Measurements from ENCODE around the gene CCL8.

Gene CCL8

DNA sequence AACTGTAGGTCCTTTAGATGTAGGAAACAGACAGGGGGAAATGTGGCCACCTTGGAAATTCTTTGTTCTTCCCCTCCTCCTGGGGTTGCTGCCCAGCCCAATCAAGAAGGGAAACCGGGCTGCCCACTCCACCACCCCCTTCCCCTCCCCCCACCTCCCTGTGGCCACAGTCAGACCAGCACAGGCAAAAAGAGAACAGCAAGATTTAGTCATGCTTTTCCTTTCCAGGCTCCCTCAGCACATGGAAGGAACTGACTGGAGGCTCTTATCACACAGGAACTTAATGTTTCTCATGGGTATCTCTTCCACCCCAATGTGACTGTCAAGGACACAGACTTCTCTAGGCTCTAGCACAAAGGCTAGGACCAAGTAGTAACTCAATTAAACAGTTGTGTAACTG is 46.8 kb downstream of the CCL8 start:
- TF ChIP-seq, protein P1, sequence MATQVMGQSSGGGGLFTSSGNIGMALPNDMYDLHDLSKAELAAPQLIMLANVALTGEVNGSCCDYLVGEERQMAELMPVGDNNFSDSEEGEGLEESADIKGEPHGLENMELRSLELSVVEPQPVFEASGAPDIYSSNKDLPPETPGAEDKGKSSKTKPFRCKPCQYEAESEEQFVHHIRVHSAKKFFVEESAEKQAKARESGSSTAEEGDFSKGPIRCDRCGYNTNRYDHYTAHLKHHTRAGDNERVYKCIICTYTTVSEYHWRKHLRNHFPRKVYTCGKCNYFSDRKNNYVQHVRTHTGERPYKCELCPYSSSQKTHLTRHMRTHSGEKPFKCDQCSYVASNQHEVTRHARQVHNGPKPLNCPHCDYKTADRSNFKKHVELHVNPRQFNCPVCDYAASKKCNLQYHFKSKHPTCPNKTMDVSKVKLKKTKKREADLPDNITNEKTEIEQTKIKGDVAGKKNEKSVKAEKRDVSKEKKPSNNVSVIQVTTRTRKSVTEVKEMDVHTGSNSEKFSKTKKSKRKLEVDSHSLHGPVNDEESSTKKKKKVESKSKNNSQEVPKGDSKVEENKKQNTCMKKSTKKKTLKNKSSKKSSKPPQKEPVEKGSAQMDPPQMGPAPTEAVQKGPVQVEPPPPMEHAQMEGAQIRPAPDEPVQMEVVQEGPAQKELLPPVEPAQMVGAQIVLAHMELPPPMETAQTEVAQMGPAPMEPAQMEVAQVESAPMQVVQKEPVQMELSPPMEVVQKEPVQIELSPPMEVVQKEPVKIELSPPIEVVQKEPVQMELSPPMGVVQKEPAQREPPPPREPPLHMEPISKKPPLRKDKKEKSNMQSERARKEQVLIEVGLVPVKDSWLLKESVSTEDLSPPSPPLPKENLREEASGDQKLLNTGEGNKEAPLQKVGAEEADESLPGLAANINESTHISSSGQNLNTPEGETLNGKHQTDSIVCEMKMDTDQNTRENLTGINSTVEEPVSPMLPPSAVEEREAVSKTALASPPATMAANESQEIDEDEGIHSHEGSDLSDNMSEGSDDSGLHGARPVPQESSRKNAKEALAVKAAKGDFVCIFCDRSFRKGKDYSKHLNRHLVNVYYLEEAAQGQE (IDR thresholded peaks at IDR 0.05; ENCODE audit: low read depth), result no peak
- TF ChIP-seq, protein P2, sequence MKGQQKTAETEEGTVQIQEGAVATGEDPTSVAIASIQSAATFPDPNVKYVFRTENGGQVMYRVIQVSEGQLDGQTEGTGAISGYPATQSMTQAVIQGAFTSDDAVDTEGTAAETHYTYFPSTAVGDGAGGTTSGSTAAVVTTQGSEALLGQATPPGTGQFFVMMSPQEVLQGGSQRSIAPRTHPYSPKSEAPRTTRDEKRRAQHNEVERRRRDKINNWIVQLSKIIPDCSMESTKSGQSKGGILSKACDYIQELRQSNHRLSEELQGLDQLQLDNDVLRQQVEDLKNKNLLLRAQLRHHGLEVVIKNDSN (IDR thresholded peaks at IDR 0.05), result no peak
- TF ChIP-seq TCF12 (IDR thresholded peaks at IDR 0.05; ENCODE audit: low read depth) (no peak), RAD21 (IDR thresholded peaks at IDR 0.05; ENCODE audit: low read depth) (no peak), CREB1 (IDR thresholded peaks at IDR 0.05; ENCODE audit: low read depth) (no peak), EP300 (IDR thresholded peaks at IDR 0.05; ENCODE audit: borderline replicate concordance) (no peak), TEAD4 (IDR thresholded peaks at IDR 0.05) (no peak), TAF1 (IDR thresholded peaks at IDR 0.05; ENCODE audit: low read depth) (no peak), NFIC (IDR thresholded peaks at IDR 0.05) (no peak), FOXM1 (IDR thresholded peaks at IDR 0.05; ENCODE audit: borderline replicate concordance, low read depth) (no peak), EGR1 (IDR thresholded peaks at IDR 0.05) (no peak), CEBPB (IDR thresholded peaks at IDR 0.05) (no peak), YY1 (IDR thresholded peaks at IDR 0.05; ENCODE audit: low read depth) (no peak), ZBTB7A (IDR thresholded peaks at IDR 0.05; ENCODE audit: low read depth) (no peak)
- TF ChIP-seq, protein P3, sequence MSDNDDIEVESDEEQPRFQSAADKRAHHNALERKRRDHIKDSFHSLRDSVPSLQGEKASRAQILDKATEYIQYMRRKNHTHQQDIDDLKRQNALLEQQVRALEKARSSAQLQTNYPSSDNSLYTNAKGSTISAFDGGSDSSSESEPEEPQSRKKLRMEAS (IDR thresholded peaks at IDR 0.05), result no peak

DNA sequence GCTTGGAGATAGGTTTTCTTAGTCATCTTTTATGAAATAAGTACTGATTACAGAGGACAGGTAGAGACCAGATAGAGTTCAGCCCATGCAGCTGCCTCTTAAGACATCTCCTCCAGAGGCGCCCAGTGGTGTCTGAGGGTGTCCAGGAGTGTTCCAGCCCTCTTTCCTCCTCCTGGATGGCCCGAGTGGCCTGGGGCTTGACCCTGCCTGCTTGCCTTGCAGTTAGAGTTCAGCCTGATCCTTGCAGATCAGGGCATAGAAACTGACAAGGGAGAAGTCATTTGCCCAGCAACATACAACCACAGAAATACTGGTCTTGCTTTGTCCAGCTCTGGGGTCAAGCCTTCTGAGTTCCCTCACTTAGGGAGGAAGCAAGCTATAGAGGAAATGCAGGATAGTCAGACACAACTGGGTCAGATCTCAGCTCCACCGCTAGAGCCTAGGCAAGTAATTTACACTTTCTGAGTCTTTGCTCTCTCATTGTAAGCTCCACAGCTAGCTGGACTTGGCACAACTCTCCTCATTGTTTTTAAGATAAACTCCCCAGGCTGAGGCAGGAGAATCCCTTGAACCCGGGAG is 47.4 kb downstream of the CCL8 start:
- TF ChIP-seq FOXM1 (IDR thresholded peaks at IDR 0.05; ENCODE audit: borderline replicate concordance, low read depth) (no peak), TCF12 (IDR thresholded peaks at IDR 0.05; ENCODE audit: low read depth) (no peak), TAF1 (IDR thresholded peaks at IDR 0.05; ENCODE audit: low read depth) (no peak), TEAD4 (IDR thresholded peaks at IDR 0.05) (no peak), NFIC (IDR thresholded peaks at IDR 0.05) (no peak), ZBTB7A (IDR thresholded peaks at IDR 0.05; ENCODE audit: low read depth) (no peak), RAD21 (IDR thresholded peaks at IDR 0.05; ENCODE audit: low read depth) (no peak), YY1 (IDR thresholded peaks at IDR 0.05; ENCODE audit: low read depth) (no peak), CREB1 (IDR thresholded peaks at IDR 0.05; ENCODE audit: low read depth) (no peak)
- TF ChIP-seq, protein P1 (IDR thresholded peaks at IDR 0.05; ENCODE audit: low read depth), result no peak
- TF ChIP-seq, protein P2 (IDR thresholded peaks at IDR 0.05), result no peak
- TF ChIP-seq, protein P3 (IDR thresholded peaks at IDR 0.05), result no peak

DNA sequence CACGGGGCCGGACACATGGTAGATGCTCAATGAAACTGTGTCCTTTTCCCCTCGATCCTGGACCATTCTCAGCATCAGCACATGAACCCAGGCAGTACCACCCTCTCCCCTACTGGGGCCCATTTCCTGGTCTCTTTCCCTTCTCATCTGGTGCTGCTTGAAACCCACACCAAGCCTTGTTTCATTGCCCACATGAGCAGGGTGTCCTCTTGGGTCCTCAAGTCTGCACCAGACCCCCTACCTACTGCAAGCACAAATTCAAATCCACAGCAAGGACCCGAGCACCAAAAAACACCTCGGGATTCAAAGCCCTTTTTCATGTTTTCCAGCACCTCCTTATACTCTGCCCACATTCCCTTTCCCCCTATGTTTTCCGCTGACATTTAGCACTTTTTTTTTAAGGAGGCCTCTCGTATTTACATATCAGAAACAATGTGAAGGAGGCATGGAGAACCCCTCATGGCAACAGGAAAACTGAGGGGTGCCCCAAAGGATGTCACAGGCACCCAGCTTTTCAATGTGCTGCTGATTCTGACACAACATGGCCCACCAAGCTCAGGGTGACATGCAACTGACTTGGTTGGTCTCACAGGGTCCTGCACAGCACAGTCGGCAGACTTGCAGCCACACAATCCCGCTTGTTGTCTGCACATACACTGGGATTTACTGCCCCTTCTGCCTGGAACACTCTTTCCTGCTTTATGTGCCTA is 48.4 kb downstream of the CCL8 start:
- TF ChIP-seq YY1 (IDR thresholded peaks at IDR 0.05; ENCODE audit: low read depth) (no peak), EGR1 (IDR thresholded peaks at IDR 0.05) (no peak), CREB1 (IDR thresholded peaks at IDR 0.05; ENCODE audit: low read depth) (no peak), NFIC (IDR thresholded peaks at IDR 0.05) (no peak), EP300 (IDR thresholded peaks at IDR 0.05; ENCODE audit: borderline replicate concordance) (no peak), TAF1 (IDR thresholded peaks at IDR 0.05; ENCODE audit: low read depth) (no peak), ZBTB7A (IDR thresholded peaks at IDR 0.05; ENCODE audit: low read depth) (no peak), CEBPB (IDR thresholded peaks at IDR 0.05) (no peak), FOXM1 (IDR thresholded peaks at IDR 0.05; ENCODE audit: borderline replicate concordance, low read depth) (no peak), TCF12 (IDR thresholded peaks at IDR 0.05; ENCODE audit: low read depth) (no peak), RAD21 (IDR thresholded peaks at IDR 0.05; ENCODE audit: low read depth) (no peak), TEAD4 (IDR thresholded peaks at IDR 0.05) (no peak)
- TF ChIP-seq, protein P3 (IDR thresholded peaks at IDR 0.05), result no peak
- TF ChIP-seq, protein P2 (IDR thresholded peaks at IDR 0.05), result no peak
- TF ChIP-seq, protein P1 (IDR thresholded peaks at IDR 0.05; ENCODE audit: low read depth), result no peak
